HG02981 (cell line): ENCODE data around the gene BRIP1.
"Not testable (repeated sequence)": the region's sequence is repeated elsewhere in the genome, so short reads cannot be mapped to it uniquely, and the experiment has no call there.

Source experiments
- ATAC-seq: cut with Tn5 transposase; IDR thresholded peaks from one replicate; pipeline ENCODE4 v1.9.1; 2021; ENCODE audit warnings: mild to moderate bottlenecking, moderate library complexity; ENCODE audit not compliant: unreplicated experiment

The BRIP1 gene

GRCh38 chr17:61867033-61867432, 3.7 kb upstream of the BRIP1 start:
- ATAC-seq = no peak

- peak; percentile 8 for ATAC-seq
Measured at GRCh38 chr17:61863801-61864126, 436 bp upstream of the BRIP1 start.

DNA sequence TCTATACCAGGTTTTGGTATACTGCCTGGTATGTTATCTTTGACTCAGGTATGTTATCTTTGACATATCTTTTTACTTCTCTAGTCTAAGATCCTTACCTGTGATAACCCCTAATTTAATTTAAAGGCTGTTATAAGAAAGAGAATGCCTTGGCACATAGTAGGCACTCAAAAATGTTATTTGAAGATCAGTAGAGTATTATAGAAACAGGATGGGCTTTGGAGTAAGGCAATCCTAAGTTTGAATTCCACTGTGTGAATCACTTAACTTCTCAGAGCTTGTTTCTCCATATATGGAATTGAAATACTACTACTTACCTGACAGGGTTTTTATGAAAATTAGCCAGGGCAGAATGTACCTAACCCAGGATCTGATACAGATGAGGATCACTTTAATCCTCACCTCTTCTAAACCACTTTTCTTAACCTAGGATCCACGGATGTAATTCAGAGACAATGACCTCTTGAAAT, 1.2 kb downstream of the BRIP1 start:
- ATAC-seq = no peak

DNA sequence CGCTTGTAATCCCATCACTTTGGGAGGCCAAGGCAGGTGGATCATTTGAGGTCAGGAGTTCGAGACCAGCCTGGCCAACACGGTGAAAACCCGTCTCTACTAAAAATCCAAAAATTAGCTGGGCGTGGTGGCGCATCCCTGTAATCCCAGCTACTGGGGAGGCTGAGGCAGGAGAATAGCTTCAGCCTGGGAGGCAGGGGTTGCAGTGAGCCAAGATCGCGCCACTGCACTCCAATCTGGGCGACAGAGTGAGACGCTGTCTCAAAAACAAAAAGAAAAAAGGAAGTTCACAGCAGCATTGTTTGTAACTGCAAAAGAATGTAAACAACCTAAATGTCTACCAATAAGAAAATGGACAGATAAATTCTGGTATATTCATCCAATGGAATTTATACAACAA, 2.9 kb downstream of the BRIP1 start:
- ATAC-seq = not testable (repeated sequence)

GRCh38 chr17:61856035-61856434, 7.3 kb downstream of the BRIP1 start:
- ATAC-seq = no peak

DNA sequence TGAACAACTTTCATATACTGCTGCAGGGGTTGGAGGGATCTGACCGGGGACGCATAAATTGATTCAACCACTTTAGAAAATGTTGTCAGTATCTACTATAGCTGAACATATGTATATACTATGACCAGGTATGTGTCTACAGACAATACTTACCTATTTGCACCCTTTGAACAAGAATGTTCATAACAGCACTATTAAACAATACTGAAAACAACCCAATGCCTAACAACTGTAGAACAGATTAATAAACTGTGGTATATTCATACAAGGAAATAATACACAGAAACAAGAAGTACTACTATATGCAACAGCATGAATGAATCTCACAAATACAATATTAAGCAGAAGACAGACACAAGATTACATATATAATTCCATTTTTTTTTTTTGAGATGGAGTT, 10.5 kb downstream of the BRIP1 start:
- no peak for ATAC-seq

DNA sequence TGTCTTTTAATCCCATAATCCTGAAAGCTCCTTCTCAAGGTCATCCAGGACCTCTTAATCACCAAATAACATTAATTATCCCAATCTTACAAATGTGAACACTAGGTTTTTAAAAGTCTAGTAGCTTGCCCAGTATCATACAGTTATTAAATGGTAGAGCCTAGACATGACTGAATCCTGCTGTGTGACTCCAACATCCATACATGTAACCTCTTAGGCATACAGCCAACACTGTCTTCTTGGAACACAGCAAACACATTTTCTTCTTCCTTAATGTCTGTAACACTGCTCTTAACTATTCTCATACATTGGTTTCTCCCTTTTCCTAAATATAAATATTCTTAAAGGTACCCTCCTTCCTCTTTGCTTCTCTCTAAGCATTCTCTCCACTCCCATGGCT, 13.7 kb downstream of the BRIP1 start:
- ATAC-seq = no peak

DNA sequence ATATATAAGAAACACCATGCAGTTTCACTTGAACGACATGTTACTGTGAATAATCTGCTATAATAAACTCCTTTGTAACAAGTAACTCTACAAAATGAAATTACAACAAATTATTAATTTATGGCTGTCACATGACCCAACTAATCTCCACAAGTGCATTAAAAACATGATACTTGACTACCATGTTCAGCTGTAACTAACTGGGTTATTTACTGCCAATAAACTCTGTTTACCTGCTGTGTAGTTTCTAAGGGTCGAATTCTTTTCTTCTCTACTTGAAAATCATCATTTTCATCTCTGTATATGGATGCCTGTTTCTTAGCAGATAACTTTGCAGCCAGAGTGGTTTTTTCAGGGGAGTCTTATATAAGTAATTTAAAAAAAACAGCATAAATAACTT, 14.4 kb downstream of the BRIP1 start:
- ATAC-seq = no peak

GRCh38 chr17:61848247-61848646, 15.1 kb downstream of the BRIP1 start:
- ATAC-seq = no peak

DNA sequence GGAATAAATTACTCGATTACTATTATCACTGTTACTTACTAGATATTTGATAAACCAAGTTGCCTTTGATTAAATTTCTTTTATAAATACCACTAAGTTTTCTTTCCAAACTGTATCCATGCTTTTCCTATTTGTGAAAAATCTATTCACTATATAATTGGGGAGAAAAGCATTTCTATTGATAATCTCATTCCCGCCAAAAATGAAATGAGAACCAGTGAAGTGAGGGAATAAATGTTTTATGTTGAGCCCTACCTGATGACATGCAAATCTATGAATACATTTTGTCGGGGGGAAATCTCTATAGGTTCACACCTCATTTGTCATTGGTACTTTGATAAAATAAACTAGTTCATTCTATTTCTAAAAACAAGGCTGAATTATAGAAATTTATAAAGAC, 15.7 kb downstream of the BRIP1 start:
- no peak for ATAC-seq

- ATAC-seq = no peak
Measured at GRCh38 chr17:61846761-61847375, 16.5 kb downstream of the BRIP1 start.

- ATAC-seq = no peak
Measured at GRCh38 chr17:61846088-61846487, 17.2 kb downstream of the BRIP1 start.

DNA sequence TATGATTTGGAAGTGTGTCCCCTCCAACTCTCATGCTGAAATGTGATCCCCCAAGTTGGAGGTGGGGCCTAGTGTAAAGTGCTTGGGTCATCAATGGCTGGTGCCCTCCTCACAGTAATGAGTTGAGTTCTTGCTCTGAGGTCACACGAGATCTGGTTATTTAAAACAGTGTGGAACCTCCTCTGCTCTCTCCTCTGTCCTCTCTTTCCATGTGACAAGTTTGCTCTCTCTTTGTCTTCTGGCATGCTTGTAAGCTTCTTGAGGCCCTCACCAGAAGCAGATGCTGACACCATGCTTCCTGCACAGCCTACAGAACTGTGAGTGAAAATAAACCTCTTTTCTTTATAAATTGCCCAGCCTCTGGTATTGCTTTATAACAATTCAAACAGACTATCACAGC, 19.9 kb downstream of the BRIP1 start:
- no peak for ATAC-seq

DNA sequence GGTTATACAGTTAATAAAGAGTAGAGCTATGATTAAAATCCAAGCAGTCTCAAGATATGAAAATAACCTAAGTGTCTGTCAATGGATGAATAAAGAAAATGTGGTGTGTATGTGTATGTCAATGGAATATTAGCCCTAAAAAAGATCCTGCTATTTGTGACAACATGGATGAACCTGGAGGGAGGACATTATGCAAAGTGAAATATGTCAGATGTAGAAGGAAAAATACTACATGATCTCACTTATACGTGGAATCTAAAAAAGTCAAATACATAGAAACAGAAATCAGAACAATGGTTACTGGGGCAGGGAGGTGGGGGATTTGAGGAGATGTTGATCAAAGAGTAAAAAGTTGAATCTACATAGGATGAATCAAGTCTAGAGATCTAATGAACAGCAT, 20.4 kb downstream of the BRIP1 start:
- no peak for ATAC-seq

GRCh38 chr17:61839300-61839786, 24.0 kb downstream of the BRIP1 start:
- ATAC-seq = no peak

- no peak for ATAC-seq
Measured at GRCh38 chr17:61837175-61838051, 25.9 kb downstream of the BRIP1 start.

- no peak for ATAC-seq
Measured at GRCh38 chr17:61836266-61837174, 26.8 kb downstream of the BRIP1 start.

GRCh38 chr17:61835606-61836005, 27.7 kb downstream of the BRIP1 start:
- no peak for ATAC-seq

DNA sequence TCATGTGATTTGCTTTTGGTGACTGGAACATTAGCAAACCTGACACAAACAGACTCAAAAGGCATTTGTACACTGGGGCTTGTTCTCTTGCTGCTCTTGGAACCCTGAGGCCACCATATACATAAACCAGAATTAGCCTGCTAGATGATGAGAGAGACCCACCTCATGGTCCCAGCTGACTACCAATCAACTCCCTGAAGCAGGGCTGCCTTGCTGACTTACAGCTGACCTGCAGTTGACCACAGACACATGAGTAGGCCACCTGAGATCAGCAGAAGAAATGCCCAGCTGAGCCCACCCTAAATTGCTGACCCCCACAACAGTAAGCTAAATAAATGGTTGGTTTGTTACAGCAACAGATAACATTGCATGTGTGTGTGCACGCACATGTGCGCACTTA, 28.7 kb downstream of the BRIP1 start:
- no peak for ATAC-seq

DNA sequence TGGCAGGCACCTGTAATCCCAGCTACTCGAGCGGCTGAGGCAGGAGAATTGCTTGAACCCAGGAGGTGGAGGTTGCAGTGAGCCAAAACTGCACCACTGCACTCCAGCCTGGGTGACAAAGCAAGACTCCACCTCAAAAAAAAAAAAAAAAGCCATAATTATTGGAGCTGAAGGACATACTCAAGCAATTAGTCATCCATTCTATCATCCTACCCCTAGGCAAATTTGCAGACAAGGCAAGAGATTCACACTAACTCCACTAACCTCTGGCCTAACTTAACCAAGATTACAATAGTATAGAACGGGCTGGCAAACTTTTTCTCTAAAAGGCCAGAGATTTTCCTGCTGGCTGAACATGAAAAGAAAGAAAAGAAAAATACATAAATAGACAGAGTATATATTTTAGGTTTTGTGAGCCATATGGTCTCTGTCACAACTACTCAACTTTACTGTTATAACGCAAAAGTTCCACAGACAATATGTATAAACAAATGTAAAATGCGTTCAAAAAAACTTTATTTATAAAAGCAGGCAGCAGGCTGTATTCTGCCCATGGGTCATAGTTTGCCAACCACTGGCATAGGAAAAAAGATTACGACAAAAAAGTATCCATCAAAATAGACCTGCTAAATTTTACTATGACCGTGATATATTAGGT, 29.7 kb downstream of the BRIP1 start:
- no peak for ATAC-seq

GRCh38 chr17:61832463-61832862, 30.9 kb downstream of the BRIP1 start:
- no peak for ATAC-seq
